ENCODE measurements around the gene SLC44A4. TPM values are rescaled to one million over a fixed set of nuclear protein-coding genes. Genes with fewer than 3 reads are reported as not detected.

The SLC44A4 gene
- total RNA-seq, 1 donor from 2014 or later, result 17.5 TPM

GRCh38 chr6:31896856-31897611, 18.2 kb upstream of the SLC44A4 start:
- H3K9me3 Mint-ChIP-seq (ENCODE audit: low read depth), result no peaks in the 10 kb centered on the region
- TF ChIP-seq CTCF (IDR thresholded peaks at IDR 0.05; ENCODE audit: unreplicated experiment), result no peak
- no peak for DNase-seq (ENCODE audit: low spot score, unreplicated experiment)
- H3K4me1 Mint-ChIP-seq (ENCODE audit: low read depth), result peaks cover 19% of the 10 kb centered on the region
- peaks cover 18% of the 10 kb centered on the region for H3K36me3 Mint-ChIP-seq (ENCODE audit: insufficient read depth)
- H3K27me3 Mint-ChIP-seq, result no peaks in the 10 kb centered on the region
- no peak overlapping the region for H3K27ac Mint-ChIP-seq
- H3K4me3 Mint-ChIP-seq (ENCODE audit: low read depth), result peak overlapping the region; percentile 82

- no peaks in the 10 kb centered on the region for H3K27me3 Mint-ChIP-seq
- peaks cover 19% of the 10 kb centered on the region for H3K4me1 Mint-ChIP-seq (ENCODE audit: low read depth)
- no peak for DNase-seq (ENCODE audit: low spot score, unreplicated experiment)
- H3K27ac Mint-ChIP-seq, result peak overlapping the region; percentile 56
- no peaks in the 10 kb centered on the region for H3K9me3 Mint-ChIP-seq (ENCODE audit: low read depth)
- H3K4me3 Mint-ChIP-seq (ENCODE audit: low read depth), result peak overlapping the region; percentile 82
- peaks cover 20% of the 10 kb centered on the region for H3K36me3 Mint-ChIP-seq (ENCODE audit: insufficient read depth)
- no peak for TF ChIP-seq CTCF (IDR thresholded peaks at IDR 0.05; ENCODE audit: unreplicated experiment)
Measured at GRCh38 chr6:31896493-31896855, 17.7 kb upstream of the SLC44A4 start.

GRCh38 chr6:31892821-31893220, 14.0 kb upstream of the SLC44A4 start:
- no peak overlapping the region for H3K27ac Mint-ChIP-seq
- H3K27me3 Mint-ChIP-seq, result no peaks in the 10 kb centered on the region
- H3K4me1 Mint-ChIP-seq (ENCODE audit: low read depth), result peaks cover 5% of the 10 kb centered on the region
- no peak for TF ChIP-seq CTCF (IDR thresholded peaks at IDR 0.05; ENCODE audit: unreplicated experiment)
- peaks cover 30% of the 10 kb centered on the region for H3K36me3 Mint-ChIP-seq (ENCODE audit: insufficient read depth)
- H3K4me3 Mint-ChIP-seq (ENCODE audit: low read depth), result no peak overlapping the region
- DNase-seq (ENCODE audit: low spot score, unreplicated experiment), result no peak
- no peaks in the 10 kb centered on the region for H3K9me3 Mint-ChIP-seq (ENCODE audit: low read depth)

- Mint-ChIP-seq H3K36me3 (ENCODE audit: insufficient read depth) (peaks cover 36% of the 10 kb centered on the region), H3K27ac (no peak overlapping the region)
Measured at GRCh38 chr6:31889331-31889972, 10.7 kb upstream of the SLC44A4 start.

More at GRCh38 chr6:31889331-31889972, 10.7 kb upstream of the SLC44A4 start:
- TF ChIP-seq CTCF (IDR thresholded peaks at IDR 0.05; ENCODE audit: unreplicated experiment), result no peak
- no peak overlapping the region for H3K4me3 Mint-ChIP-seq (ENCODE audit: low read depth)
- H3K27me3 Mint-ChIP-seq, result no peaks in the 10 kb centered on the region
- no peak for DNase-seq (ENCODE audit: low spot score, unreplicated experiment)
- H3K4me1 Mint-ChIP-seq (ENCODE audit: low read depth), result no peaks in the 10 kb centered on the region
- H3K9me3 Mint-ChIP-seq (ENCODE audit: low read depth), result no peaks in the 10 kb centered on the region

All from progenitor cell of endocrine pancreas (in vitro differentiated cells).